Mammary epithelial cell (primary cell): ENCODE measurements around the gene TCF12.

Source experiments
- EZH2 ChIP-seq: IDR thresholded peaks from 2 replicates; pipeline ENCODE4 v1.6.1; 2012; ENCODE audit warnings: low read length, inconsistent platforms, borderline replicate concordance
- TF ChIP-seq, protein P1 (sequence below), 2 donors: IDR thresholded peaks in 1 of 2; conservative IDR thresholded peaks in 1 of 2; 2 replicates each; pipeline ENCODE4 v1.5.1; 2011 to 2012; ENCODE audit warnings: inconsistent platforms in 2 of 2, low read length in 2 of 2, mild to moderate bottlenecking in 2 of 2, control low read depth in 1 of 2, low read depth in 1 of 2; ENCODE audit not compliant: insufficient read depth in 1 of 2; ENCODE audit errors: extremely low read depth in 1 of 2

- TF ChIP-seq, protein P1, sequence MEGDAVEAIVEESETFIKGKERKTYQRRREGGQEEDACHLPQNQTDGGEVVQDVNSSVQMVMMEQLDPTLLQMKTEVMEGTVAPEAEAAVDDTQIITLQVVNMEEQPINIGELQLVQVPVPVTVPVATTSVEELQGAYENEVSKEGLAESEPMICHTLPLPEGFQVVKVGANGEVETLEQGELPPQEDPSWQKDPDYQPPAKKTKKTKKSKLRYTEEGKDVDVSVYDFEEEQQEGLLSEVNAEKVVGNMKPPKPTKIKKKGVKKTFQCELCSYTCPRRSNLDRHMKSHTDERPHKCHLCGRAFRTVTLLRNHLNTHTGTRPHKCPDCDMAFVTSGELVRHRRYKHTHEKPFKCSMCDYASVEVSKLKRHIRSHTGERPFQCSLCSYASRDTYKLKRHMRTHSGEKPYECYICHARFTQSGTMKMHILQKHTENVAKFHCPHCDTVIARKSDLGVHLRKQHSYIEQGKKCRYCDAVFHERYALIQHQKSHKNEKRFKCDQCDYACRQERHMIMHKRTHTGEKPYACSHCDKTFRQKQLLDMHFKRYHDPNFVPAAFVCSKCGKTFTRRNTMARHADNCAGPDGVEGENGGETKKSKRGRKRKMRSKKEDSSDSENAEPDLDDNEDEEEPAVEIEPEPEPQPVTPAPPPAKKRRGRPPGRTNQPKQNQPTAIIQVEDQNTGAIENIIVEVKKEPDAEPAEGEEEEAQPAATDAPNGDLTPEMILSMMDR (conservative IDR thresholded peaks at IDR 0.05 in 1 of 2, IDR thresholded peaks at IDR 0.05 in 1 of 2; ENCODE audit: extremely low read depth in 1 of 2, insufficient read depth in 1 of 2, low read depth in 1 of 2, low read length in 2 of 2) = no peak
- TF ChIP-seq EZH2 = no peak
Observed at GRCh38 chr15:57335293-57335715, 416.9 kb downstream of the TCF12 start.
